Right atrium auricular region (tissue), 2 donors: ENCODE results near the gene ADAM22. TPM values are rescaled to one million over a fixed set of nuclear protein-coding genes. Genes with fewer than 3 reads are reported as not detected.
A peak's percentile ranks its signal among the peaks of the same experiment; 100 is the strongest.

Experiments used
- DNase-seq: peaks from one replicate; pipeline ENCODE4 v3.0.0-alpha.2; 2019; ENCODE audit warnings: low spot score
- H3K27ac ChIP-seq, 2 donors: fragments of 200-600 bp; sonication (generic); 1 replicate in 1 of 2; 2 replicates in 1 of 2; pipeline ENCODE4 v1.5.1; 2016 to 2019
- H3K27me3 ChIP-seq, 2 donors: fragments of 200-600 bp; sonication (generic); one replicate each; pipeline versions ENCODE4 v1.5.1 to v1.6.0; 2017 to 2019
- H3K36me3 ChIP-seq: fragments of 200-600 bp; sonication (generic); one replicate; pipeline ENCODE4 v1.5.1; 2016
- H3K4me1 ChIP-seq, 2 donors: fragments of 200-600 bp; sonication (generic); one replicate each; pipeline versions ENCODE4 v1.5.1 to v1.6.0; 2017 to 2019
- H3K4me3 ChIP-seq, 2 donors: fragments of 200-600 bp; sonication (generic); 1 replicate in 1 of 2; 2 replicates in 1 of 2; pipeline ENCODE4 v1.5.1; 2017 to 2019; ENCODE audit warnings: mild to moderate bottlenecking in 1 of 2, moderate library complexity in 1 of 2
- H3K9me3 ChIP-seq, 2 donors: fragments of 200-600 bp; sonication (generic); one replicate each; pipeline ENCODE4 v1.5.1; 2019
- CTCF ChIP-seq, 2 donors: fragments of 200-600 bp; sonication (generic); IDR thresholded peaks; one replicate each; pipeline ENCODE4 v1.5.1; 2019; ENCODE audit warnings: antibody characterized with exemption in 2 of 2
- total RNA-seq, 2 donors: library from RNA; depleted of rRNA; stranded (reverse); fragments of >200 nt; gene quantifications; one replicate each; pipeline ENCODE4 v1.1.0, GENCODE V29; 2016

Gene ADAM22
- total RNA-seq, 2 donors from 2014 or later: 1.9 to 3.9 TPM

DNA sequence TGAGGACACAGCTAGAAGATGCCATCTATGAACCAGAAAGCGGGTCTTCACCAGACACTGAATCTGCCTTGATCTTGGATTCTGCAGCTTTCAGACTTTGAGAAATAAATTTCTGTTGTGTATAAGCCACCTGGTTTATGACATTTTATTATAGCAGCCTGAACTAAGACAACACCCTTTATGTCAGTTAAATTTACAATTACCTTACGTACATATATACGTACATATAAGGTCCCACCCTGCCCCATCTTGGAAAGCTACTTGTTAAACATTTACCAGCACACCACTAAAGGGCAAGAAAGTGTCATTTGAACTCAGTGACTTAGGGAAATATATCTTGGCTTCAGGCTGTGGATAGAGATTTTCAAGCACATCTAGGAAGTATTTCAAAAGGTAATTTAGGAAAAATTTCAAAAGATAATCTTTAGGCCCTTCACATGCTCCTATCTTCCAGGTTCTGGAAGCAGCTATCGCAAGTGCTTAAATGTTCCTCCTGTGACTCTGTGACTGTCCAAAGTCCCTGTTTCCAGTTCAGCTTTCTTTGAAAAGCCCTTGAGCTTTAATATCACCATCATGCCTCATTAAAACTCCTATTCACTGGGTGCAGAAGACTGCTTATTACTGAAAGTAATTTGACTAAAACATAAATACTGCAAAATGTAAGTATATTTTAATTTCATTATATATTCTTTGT, 295.4 kb downstream of the ADAM22 start:
- DNase-seq: no peak
- no peaks in the 10 kb centered on the region for H3K27me3 ChIP-seq
- H3K4me3 ChIP-seq: no peak overlapping the region
- no peaks in the 10 kb centered on the region for H3K4me1 ChIP-seq
- no peak overlapping the region for H3K27ac ChIP-seq
- H3K9me3 ChIP-seq: no peaks in the 10 kb centered on the region
- no peaks in the 10 kb centered on the region for H3K36me3 ChIP-seq
- no peak for TF ChIP-seq CTCF (IDR thresholded peaks at IDR 0.05)

DNA sequence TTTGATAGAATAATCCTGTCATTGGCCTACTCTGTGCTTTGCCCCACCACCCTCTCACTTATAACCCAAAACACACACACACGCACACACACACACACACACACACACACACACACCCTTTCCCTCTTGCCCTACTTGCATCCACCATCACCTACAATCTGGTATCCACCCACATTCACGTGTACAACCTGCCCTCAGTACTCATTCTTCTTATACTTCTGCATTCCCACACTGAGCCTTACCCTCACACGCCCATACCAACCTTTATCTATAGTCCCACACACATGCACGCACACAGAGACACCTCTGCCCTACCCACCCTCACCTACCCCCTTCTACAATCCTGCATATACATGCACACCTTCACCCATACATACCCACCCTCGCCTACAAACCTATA, 296.6 kb downstream of the ADAM22 start:
- Histone ChIP-seq H3K4me1 (no peaks in the 10 kb centered on the region), H3K27ac (no peak overlapping the region), H3K36me3 (no peaks in the 10 kb centered on the region), H3K9me3 (no peaks in the 10 kb centered on the region), H3K4me3 (no peak overlapping the region), H3K27me3 (no peaks in the 10 kb centered on the region)
- no peak for TF ChIP-seq CTCF (IDR thresholded peaks at IDR 0.05)
- DNase-seq: no peak

- H3K9me3 ChIP-seq: no peaks in the 10 kb centered on the region
Measured at GRCh38 chr7:88233828-88234227, 299.8 kb downstream of the ADAM22 start.

GRCh38 chr7:88239852-88240251, 305.8 kb downstream of the ADAM22 start:
- TF ChIP-seq CTCF (IDR thresholded peaks at IDR 0.05): no peak
- no peaks in the 10 kb centered on the region for H3K36me3 ChIP-seq
- no peaks in the 10 kb centered on the region for H3K9me3 ChIP-seq
- H3K4me3 ChIP-seq: no peak overlapping the region
- H3K4me1 ChIP-seq: peaks cover 0 to 4% of the 10 kb centered on the region in 2 donors
- no peak for DNase-seq
- H3K27ac ChIP-seq: no peak overlapping the region
- H3K27me3 ChIP-seq: no peaks in the 10 kb centered on the region

More at GRCh38 chr7:88233828-88234227, 299.8 kb downstream of the ADAM22 start:
- Histone ChIP-seq H3K27me3 (no peaks in the 10 kb centered on the region), H3K27ac (no peak overlapping the region), H3K36me3 (no peaks in the 10 kb centered on the region), H3K4me1 (no peaks in the 10 kb centered on the region), H3K4me3 (no peak overlapping the region)
- no peak for DNase-seq
- no peak for TF ChIP-seq CTCF (IDR thresholded peaks at IDR 0.05)

- no peak overlapping the region for H3K4me3 ChIP-seq
- TF ChIP-seq CTCF (IDR thresholded peaks at IDR 0.05): peak; percentile 50 to 84
- no peak for DNase-seq
Measured at GRCh38 chr7:88243345-88243909, 309.4 kb downstream of the ADAM22 start.

More at GRCh38 chr7:88243345-88243909, 309.4 kb downstream of the ADAM22 start:
- peaks cover 0 to 8% of the 10 kb centered on the region in 2 donors for H3K9me3 ChIP-seq
- H3K27ac ChIP-seq: no peak overlapping the region
- peaks cover 0 to 4% of the 10 kb centered on the region in 2 donors for H3K4me1 ChIP-seq
- no peaks in the 10 kb centered on the region for H3K27me3 ChIP-seq
- H3K36me3 ChIP-seq: no peaks in the 10 kb centered on the region
